ENCODE measurements around the gene SLC25A13. TPM values are rescaled to one million over a fixed set of nuclear protein-coding genes. Genes with fewer than 3 reads are reported as not detected.

The SLC25A13 gene
- total RNA-seq, 1 experiment from 2014 or later, result 102 TPM

- H3K4me3 Mint-ChIP-seq (ENCODE audit: unreplicated experiment), result no peak overlapping the region
- ChIA-PET CTCF (no interaction called here), POLR2A (no interaction called here)
- H3K9me3 Mint-ChIP-seq (ENCODE audit: unreplicated experiment), result no peaks in the 10 kb centered on the region
- no peaks in the 10 kb centered on the region for H3K27me3 ChIP-seq (replicated peaks; ENCODE audit: control insufficient read depth, insufficient read depth, low read length)
- no peak overlapping the region for H3K27ac Mint-ChIP-seq (ENCODE audit: unreplicated experiment)
- H3K9me3 ChIP-seq, result no peaks in the 10 kb centered on the region
- DNase-seq, result no peak
- peaks cover 9% of the 10 kb centered on the region for H3K4me1 ChIP-seq
- peaks cover 44% of the 10 kb centered on the region for H3K36me3 Mint-ChIP-seq (ENCODE audit: insufficient read depth, unreplicated experiment)
- H3K4me3 ChIP-seq (ENCODE audit: low read depth, low read length), result no peak overlapping the region
- H3K36me3 ChIP-seq (ENCODE audit: control insufficient read depth, insufficient read depth, low read length), result no peaks in the 10 kb centered on the region
- BruUV-seq (replicated peaks), result no TSS peak
- no peak for TF ChIP-seq CTCF (IDR thresholded peaks at IDR 0.05; ENCODE audit: insufficient read depth in 1 of 2, low read depth in 1 of 2, low read length in 1 of 2, severe bottlenecking in 1 of 2, unreplicated experiment in 1 of 2)
- H3K27me3 Mint-ChIP-seq (ENCODE audit: insufficient read depth, unreplicated experiment), result no peaks in the 10 kb centered on the region
- intact Hi-C loops (cut with micrococcal nuclease; ENCODE audit: unreplicated experiment), result no loop called here
- H3K4me1 Mint-ChIP-seq (ENCODE audit: low read depth, unreplicated experiment), result peaks cover 13% of the 10 kb centered on the region
These were observed 200.1 kb downstream of the SLC25A13 start for GRCh38 chr7:96121752-96122151.

GRCh38 chr7:96120445-96121225, 201.3 kb downstream of the SLC25A13 start:
- Histone ChIP-seq H3K36me3 (ENCODE audit: control insufficient read depth, insufficient read depth, low read length) (no peaks in the 10 kb centered on the region), H3K4me3 (ENCODE audit: low read depth, low read length) (no peak overlapping the region), H3K9me3 (no peaks in the 10 kb centered on the region), H3K27me3 (replicated peaks; ENCODE audit: control insufficient read depth, insufficient read depth, low read length) (no peaks in the 10 kb centered on the region), H3K4me1 (no peaks in the 10 kb centered on the region)
- H3K4me3 Mint-ChIP-seq (ENCODE audit: unreplicated experiment), result no peak overlapping the region
- no peaks in the 10 kb centered on the region for H3K27me3 Mint-ChIP-seq (ENCODE audit: insufficient read depth, unreplicated experiment)
- TF ChIP-seq CTCF (IDR thresholded peaks at IDR 0.05; ENCODE audit: insufficient read depth in 1 of 2, low read depth in 1 of 2, low read length in 1 of 2, severe bottlenecking in 1 of 2, unreplicated experiment in 1 of 2), result no peak
- CTCF ChIA-PET, result no interaction called here
- H3K36me3 Mint-ChIP-seq (ENCODE audit: insufficient read depth, unreplicated experiment), result peaks cover 35% of the 10 kb centered on the region
- intact Hi-C loops (cut with micrococcal nuclease; ENCODE audit: unreplicated experiment), result no loop called here
- H3K27ac Mint-ChIP-seq (ENCODE audit: unreplicated experiment), result no peak overlapping the region
- POLR2A ChIA-PET, result no interaction called here
- H3K9me3 Mint-ChIP-seq (ENCODE audit: unreplicated experiment), result no peaks in the 10 kb centered on the region
- peaks cover 2% of the 10 kb centered on the region for H3K4me1 Mint-ChIP-seq (ENCODE audit: low read depth, unreplicated experiment)
- no peak for DNase-seq
- TSS peak; percentile 76 for BruUV-seq (replicated peaks)

GRCh38 chr7:96118449-96119001, 203.4 kb downstream of the SLC25A13 start:
- CTCF ChIA-PET, result no interaction called here

More at GRCh38 chr7:96118449-96119001, 203.4 kb downstream of the SLC25A13 start:
- no peak overlapping the region for H3K27ac Mint-ChIP-seq (ENCODE audit: unreplicated experiment)
- POLR2A ChIA-PET, result no interaction called here
- peaks cover 27% of the 10 kb centered on the region for H3K36me3 Mint-ChIP-seq (ENCODE audit: insufficient read depth, unreplicated experiment)
- no TSS peak for BruUV-seq (replicated peaks)
- intact Hi-C loops (cut with micrococcal nuclease; ENCODE audit: unreplicated experiment), result no loop called here
- no peaks in the 10 kb centered on the region for H3K36me3 ChIP-seq (ENCODE audit: control insufficient read depth, insufficient read depth, low read length)
- H3K4me3 Mint-ChIP-seq (ENCODE audit: unreplicated experiment), result no peak overlapping the region
- H3K9me3 Mint-ChIP-seq (ENCODE audit: unreplicated experiment), result no peaks in the 10 kb centered on the region
- no peak for DNase-seq
- H3K27me3 ChIP-seq (replicated peaks; ENCODE audit: control insufficient read depth, insufficient read depth, low read length), result no peaks in the 10 kb centered on the region
- H3K4me1 Mint-ChIP-seq (ENCODE audit: low read depth, unreplicated experiment), result no peaks in the 10 kb centered on the region
- no peaks in the 10 kb centered on the region for H3K9me3 ChIP-seq
- no peak for TF ChIP-seq CTCF (IDR thresholded peaks at IDR 0.05; ENCODE audit: insufficient read depth in 1 of 2, low read depth in 1 of 2, low read length in 1 of 2, severe bottlenecking in 1 of 2, unreplicated experiment in 1 of 2)
- H3K27me3 Mint-ChIP-seq (ENCODE audit: insufficient read depth, unreplicated experiment), result no peaks in the 10 kb centered on the region
- H3K4me3 ChIP-seq (ENCODE audit: low read depth, low read length), result no peak overlapping the region
- H3K4me1 ChIP-seq, result no peaks in the 10 kb centered on the region

All from Caco-2 (cell line).